Left lung (tissue), 10 donors: ENCODE results near the gene RPS6KA2. TPM values are rescaled to one million over a fixed set of nuclear protein-coding genes. Genes with fewer than 3 reads are reported as not detected.

Source experiments
- ATAC-seq: fragments of 200-7000 bp; cut with Tn5 transposase; one replicate; pipeline ENCODE4 v1.9.1; 2020; ENCODE audit warnings: moderate library complexity
- DNase-seq, 4 donors: peaks; one replicate each; pipeline ENCODE4 v3.0.0-alpha.2; 2013 to 2020
- H3K27ac ChIP-seq, 2 donors: fragments of 200-600 bp; sonication (generic) in 1 of 2; one replicate each; pipeline versions ENCODE4 v1.5.0 to v1.8.0; 2020 to 2021
- H3K27me3 ChIP-seq, 2 donors: fragments of 200-600 bp; sonication (generic) in 1 of 2; one replicate each; pipeline versions ENCODE4 v1.5.0 to v1.8.0; 2020 to 2021
- H3K36me3 ChIP-seq, 2 donors: fragments of 200-600 bp; sonication (generic) in 1 of 2; one replicate each; pipeline versions ENCODE4 v1.5.0 to v1.8.0; 2020 to 2021
- H3K4me1 ChIP-seq, 2 donors: fragments of 200-600 bp; one replicate each; pipeline ENCODE4 v1.8.0; 2021
- H3K4me3 ChIP-seq, 2 donors: fragments of 200-600 bp; sonication (generic) in 1 of 2; one replicate each; pipeline versions ENCODE4 v1.5.0 to v1.8.0; 2020 to 2021; ENCODE audit warnings: mild to moderate bottlenecking in 1 of 2
- H3K9me3 ChIP-seq, 2 donors: fragments of 200-600 bp; sonication (generic) in 1 of 2; one replicate each; pipeline versions ENCODE4 v1.5.0 to v1.8.0; 2020 to 2021
- intact Hi-C, 2 donors: fragments of 100-400 bp; cut with DNase I; formaldehyde crosslinking; loops; one replicate each; pipeline versions ENCODE4 v1.11.2 to v1.14.2; 2022
- polyA plus RNA-seq, 6 donors: library from polyadenylated mRNA; unstranded; fragments of 120-200 nt; gene quantifications; one replicate each; pipeline ENCODE4 v1.2.1, GENCODE V29; 2013; ENCODE audit not compliant: insufficient read length in 6 of 6
- total RNA-seq, 2 donors: library from RNA; stranded (reverse); fragmentation: NEBNext Ultra II Directional; extraction: Animal tissue kit (Norgen Biotek cat#: 25700); gene quantifications; one replicate each; pipeline ENCODE4 v1.2.1, GENCODE V29; 2021
- TF ChIP-seq, protein P1 (sequence below), 2 donors: fragments of 200-600 bp; sonication (generic) in 1 of 2; IDR thresholded peaks; one replicate each; pipeline versions ENCODE4 v1.5.0 to v1.8.0; 2021; ENCODE audit warnings: antibody characterized with exemption in 2 of 2
- donor health status: DM: no; HTN: yes; CAD: no.
- donor health status: DM: no; HTN: no; CAD: no.

Gene RPS6KA2
- total and polyA plus RNA-seq, 8 donors, result 42.0 to 160 (median 48.0) TPM

- H3K4me3 ChIP-seq, result no peak overlapping the region
- intact Hi-C loops, result no loop called here
- H3K27ac ChIP-seq, result no peak overlapping the region
- no peaks in the 10 kb centered on the region for H3K9me3 ChIP-seq
- DNase-seq, result no peak
- H3K36me3 ChIP-seq, result peaks cover 0 to 98% of the 10 kb centered on the region in 2 donors
- ATAC-seq, result no peak
- TF ChIP-seq, protein P1, sequence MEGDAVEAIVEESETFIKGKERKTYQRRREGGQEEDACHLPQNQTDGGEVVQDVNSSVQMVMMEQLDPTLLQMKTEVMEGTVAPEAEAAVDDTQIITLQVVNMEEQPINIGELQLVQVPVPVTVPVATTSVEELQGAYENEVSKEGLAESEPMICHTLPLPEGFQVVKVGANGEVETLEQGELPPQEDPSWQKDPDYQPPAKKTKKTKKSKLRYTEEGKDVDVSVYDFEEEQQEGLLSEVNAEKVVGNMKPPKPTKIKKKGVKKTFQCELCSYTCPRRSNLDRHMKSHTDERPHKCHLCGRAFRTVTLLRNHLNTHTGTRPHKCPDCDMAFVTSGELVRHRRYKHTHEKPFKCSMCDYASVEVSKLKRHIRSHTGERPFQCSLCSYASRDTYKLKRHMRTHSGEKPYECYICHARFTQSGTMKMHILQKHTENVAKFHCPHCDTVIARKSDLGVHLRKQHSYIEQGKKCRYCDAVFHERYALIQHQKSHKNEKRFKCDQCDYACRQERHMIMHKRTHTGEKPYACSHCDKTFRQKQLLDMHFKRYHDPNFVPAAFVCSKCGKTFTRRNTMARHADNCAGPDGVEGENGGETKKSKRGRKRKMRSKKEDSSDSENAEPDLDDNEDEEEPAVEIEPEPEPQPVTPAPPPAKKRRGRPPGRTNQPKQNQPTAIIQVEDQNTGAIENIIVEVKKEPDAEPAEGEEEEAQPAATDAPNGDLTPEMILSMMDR (IDR thresholded peaks at IDR 0.05), result no peak
- H3K4me1 ChIP-seq, result no peaks in the 10 kb centered on the region
- no peaks in the 10 kb centered on the region for H3K27me3 ChIP-seq
Measured at GRCh38 chr6:166499350-166500163, 127.5 kb downstream of the RPS6KA2 start.

GRCh38 chr6:166498661-166499349, 128.2 kb downstream of the RPS6KA2 start:
- Histone ChIP-seq H3K36me3 (peaks cover 0 to 98% of the 10 kb centered on the region in 2 donors), H3K4me3 (no peak overlapping the region), H3K27me3 (no peaks in the 10 kb centered on the region), H3K9me3 (no peaks in the 10 kb centered on the region), H3K4me1 (no peaks in the 10 kb centered on the region), H3K27ac (no peak overlapping the region)
- TF ChIP-seq, protein P1 (IDR thresholded peaks at IDR 0.05), result no peak
- ATAC-seq, result no peak
- no peak for DNase-seq
- intact Hi-C loops, result no loop called here

GRCh38 chr6:166498228-166498627, 128.8 kb downstream of the RPS6KA2 start:
- peaks cover 0 to 98% of the 10 kb centered on the region in 2 donors for H3K36me3 ChIP-seq
- H3K27ac ChIP-seq, result no peak overlapping the region
- ATAC-seq (no peak), DNase-seq (no peak)
- TF ChIP-seq, protein P1 (IDR thresholded peaks at IDR 0.05), result no peak
- H3K4me1 ChIP-seq, result no peaks in the 10 kb centered on the region
- no peaks in the 10 kb centered on the region for H3K9me3 ChIP-seq
- H3K4me3 ChIP-seq, result no peak overlapping the region
- no peaks in the 10 kb centered on the region for H3K27me3 ChIP-seq
- intact Hi-C loops, result no loop called here

DNA sequence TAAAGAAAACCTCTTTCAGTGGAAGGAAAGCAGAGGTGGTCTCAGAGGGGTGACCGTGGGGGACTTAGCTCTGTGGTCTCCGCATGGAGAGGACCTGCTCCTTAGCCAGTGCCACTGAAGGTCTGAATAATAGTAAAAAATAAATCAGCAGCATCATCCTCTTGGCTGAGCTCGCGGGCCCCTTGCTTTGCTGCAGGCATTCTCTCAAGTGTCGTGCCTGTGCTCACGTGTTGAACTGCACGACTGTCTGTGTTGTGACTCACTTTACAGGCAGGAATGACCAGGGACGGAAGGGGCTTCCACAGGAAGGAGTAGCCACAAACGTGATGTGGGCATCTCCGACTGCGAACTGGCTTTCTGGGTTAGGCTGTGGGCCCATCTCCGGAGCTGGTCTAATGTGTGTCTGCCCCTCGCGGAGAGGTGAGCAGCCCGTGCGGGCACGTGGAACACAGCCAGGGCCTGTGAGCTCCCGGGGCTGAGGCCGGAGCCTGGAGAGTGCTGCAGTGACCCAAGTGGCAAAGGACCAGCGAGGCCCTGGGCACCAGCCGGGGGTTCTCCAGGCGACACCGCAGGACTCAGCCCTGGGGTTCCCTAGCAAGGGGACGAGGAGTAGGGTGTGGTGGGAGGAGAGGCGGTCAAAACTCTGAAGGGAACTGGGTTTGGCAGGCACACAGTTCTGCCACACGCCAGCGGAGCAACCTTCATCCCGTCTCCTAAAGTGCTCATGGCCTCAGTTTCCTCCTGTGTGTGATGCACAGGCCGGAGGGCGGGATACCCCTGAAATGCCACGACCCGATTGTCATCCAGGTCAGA, 129.8 kb downstream of the RPS6KA2 start:
- Histone ChIP-seq H3K4me1 (peaks cover 0 to under 1% of the 10 kb centered on the region in 2 donors), H3K27ac (no peak overlapping the region), H3K36me3 (peaks cover 0 to 96% of the 10 kb centered on the region in 2 donors), H3K9me3 (no peaks in the 10 kb centered on the region), H3K27me3 (no peaks in the 10 kb centered on the region), H3K4me3 (no peak overlapping the region)
- ATAC-seq, result no peak
- TF ChIP-seq, protein P1 (IDR thresholded peaks at IDR 0.05), result no peak
- intact Hi-C loops, result no loop called here
- no peak for DNase-seq
